SK-N-SH treated with all-trans-retinoic acid at 6 μM for 48 hours (cell line): Measurements from ENCODE around the gene PER1.

Source experiments
- ATAC-seq: fragments of 200-7000 bp; cut with Tn5 transposase; 3 replicates; pipeline ENCODE4 v1.9.1; 2020; ENCODE audit warnings: mild to moderate bottlenecking, moderate library complexity
- ARNTL ChIP-seq: fragments of 450-650 bp; formaldehyde crosslinking; IDR thresholded peaks from 2 replicates; pipeline ENCODE4 v1.5.0; 2020; ENCODE audit warnings: low read depth, mild to moderate bottlenecking, moderate library complexity, borderline replicate concordance
- BACH2 ChIP-seq: fragments of 250-450 bp; sonication (Bioruptor Pico); IDR thresholded peaks from 2 replicates; pipeline ENCODE4 v1.9.0; 2021; ENCODE audit warnings: mild to moderate bottlenecking, borderline replicate concordance
- CREB5 ChIP-seq: fragments of 250-450 bp; sonication (Bioruptor Pico); IDR thresholded peaks from 2 replicates; pipeline ENCODE4 v1.5.1; 2020; ENCODE audit warnings: low read depth, mild to moderate bottlenecking, moderate library complexity
- CSDC2 ChIP-seq: fragments of 250-450 bp; sonication (Bioruptor Pico); IDR thresholded peaks from 2 replicates; pipeline ENCODE4 v1.5.0; 2020; ENCODE audit warnings: mild to moderate bottlenecking, moderate library complexity
- CSRNP3 ChIP-seq: fragments of 250-450 bp; sonication (Bioruptor Pico); IDR thresholded peaks from 2 replicates; pipeline ENCODE4 v1.5.1; 2021; ENCODE audit warnings: mild to moderate bottlenecking, moderate library complexity
- GLIS3 ChIP-seq: fragments of 250-450 bp; sonication (Bioruptor Pico); IDR thresholded peaks from 2 replicates; pipeline ENCODE4 v1.5.0; 2020; ENCODE audit warnings: mild to moderate bottlenecking, moderate library complexity
- OSR1 ChIP-seq: fragments of 250-450 bp; sonication (Bioruptor Pico); IDR thresholded peaks from 2 replicates; pipeline ENCODE4 v1.8.0; 2022; ENCODE audit warnings: moderate library complexity, mild to moderate bottlenecking, inconsistent platforms
- PATZ1 ChIP-seq: fragments of 250-450 bp; sonication (Bioruptor Pico); IDR thresholded peaks from 2 replicates; pipeline ENCODE4 v1.8.0; 2020; ENCODE audit warnings: mild to moderate bottlenecking, moderate library complexity, borderline replicate concordance
- POU6F1 ChIP-seq: fragments of 250-450 bp; sonication (Bioruptor Pico); IDR thresholded peaks from 2 replicates; pipeline ENCODE4 v1.8.0; 2021; ENCODE audit warnings: low read depth, mild to moderate bottlenecking, moderate library complexity, borderline replicate concordance
- PPARA ChIP-seq: fragments of 250-450 bp; sonication (Bioruptor Pico); IDR thresholded peaks from 2 replicates; pipeline ENCODE4 v1.5.0; 2020; ENCODE audit warnings: mild to moderate bottlenecking, borderline replicate concordance
- RARB ChIP-seq: fragments of 250-450 bp; sonication (Bioruptor Pico); IDR thresholded peaks from 2 replicates; pipeline ENCODE4 v1.8.0; 2021; ENCODE audit warnings: mild to moderate bottlenecking, moderate library complexity
- SNAI2 ChIP-seq: fragments of 250-450 bp; sonication (Bioruptor Pico); IDR thresholded peaks from 2 replicates; pipeline ENCODE4 v1.5.0; 2020; ENCODE audit warnings: mild to moderate bottlenecking, moderate library complexity
- TOX ChIP-seq: fragments of 250-450 bp; sonication (Bioruptor Pico); IDR thresholded peaks from 2 replicates; pipeline ENCODE4 v1.8.0; 2021; ENCODE audit warnings: mild to moderate bottlenecking, moderate library complexity, borderline replicate concordance
- TSHZ2 ChIP-seq: fragments of 250-450 bp; sonication (Bioruptor Pico); IDR thresholded peaks from 2 replicates; pipeline ENCODE4 v1.5.0; 2020; ENCODE audit warnings: mild to moderate bottlenecking, moderate library complexity
- ZC3H10 ChIP-seq: fragments of 250-450 bp; sonication (Bioruptor Pico); IDR thresholded peaks from 2 replicates; pipeline ENCODE4 v1.5.1; 2021; ENCODE audit warnings: mild to moderate bottlenecking, moderate library complexity
- ZFP3 ChIP-seq: fragments of 250-450 bp; sonication (Bioruptor Pico); IDR thresholded peaks from 2 replicates; pipeline ENCODE4 v1.5.0; 2020; ENCODE audit warnings: mild to moderate bottlenecking, moderate library complexity
- ZFP30 ChIP-seq: fragments of 450-650 bp; formaldehyde crosslinking; IDR thresholded peaks from 2 replicates; pipeline ENCODE4 v1.5.0; 2022; ENCODE audit warnings: mild to moderate bottlenecking, moderate library complexity
- ZNF565 ChIP-seq: fragments of 450-650 bp; formaldehyde crosslinking; conservative IDR thresholded peaks from 2 replicates; pipeline ENCODE4 v1.5.0; 2020; ENCODE audit warnings: low read depth, mild to moderate bottlenecking, moderate library complexity
- ZNF70 ChIP-seq: fragments of 450-650 bp; formaldehyde crosslinking; IDR thresholded peaks from 2 replicates; pipeline ENCODE4 v1.5.0; 2020; ENCODE audit warnings: mild to moderate bottlenecking, moderate library complexity
- ZNF8 ChIP-seq: fragments of 450-650 bp; formaldehyde crosslinking; IDR thresholded peaks from 2 replicates; pipeline ENCODE4 v1.5.0; 2020; ENCODE audit warnings: mild to moderate bottlenecking, moderate library complexity

Gene PER1

GRCh38 chr17:8147805-8148404 lies 4.3 kb downstream of the PER1 start:
- ATAC-seq, result no peak
- no peak for TF ChIP-seq ZFP30
- TF ChIP-seq ZC3H10 (CRISPR knock-in tag), result 0 out of 2 replicates have a peak, but pooled peaks have one; percentile 18

GRCh38 chr17:8147141-8147804 lies 4.9 kb downstream of the PER1 start:
- ATAC-seq, result no peak
- TF ChIP-seq ZC3H10 (CRISPR knock-in tag), result no peak
- no peak for TF ChIP-seq SNAI2

- no peak for ATAC-seq
- no peak for TF ChIP-seq PPARA (CRISPR knock-in tag)
- no peak for TF ChIP-seq GLIS3 (CRISPR knock-in tag)
- TF ChIP-seq BACH2, result no peak
- TF ChIP-seq TSHZ2 (CRISPR knock-in tag), result no peak
These were observed 5.6 kb downstream of the PER1 start for GRCh38 chr17:8146381-8147140.

- no peak for TF ChIP-seq TOX
- no peak for TF ChIP-seq POU6F1
- no peak for TF ChIP-seq PATZ1
- TF ChIP-seq ZNF8 (CRISPR knock-in tag), result no peak
- TF ChIP-seq CSDC2 (CRISPR knock-in tag), result no peak
- no peak for TF ChIP-seq RARB
- no peak for TF ChIP-seq GLIS3 (CRISPR knock-in tag)
- TF ChIP-seq ZFP3 (CRISPR knock-in tag), result no peak
- no peak for TF ChIP-seq SNAI2
- no peak for TF ChIP-seq ARNTL (CRISPR knock-in tag)
- TF ChIP-seq OSR1 (CRISPR knock-in tag), result no peak
- TF ChIP-seq TSHZ2 (CRISPR knock-in tag), result no peak
- no peak for TF ChIP-seq CREB5
- no peak for TF ChIP-seq CSRNP3 (CRISPR knock-in tag)
- no peak for TF ChIP-seq ZNF565 (CRISPR knock-in tag)
- TF ChIP-seq ZC3H10 (CRISPR knock-in tag), result no peak
- TF ChIP-seq ZNF70 (CRISPR knock-in tag), result no peak
- no peak for TF ChIP-seq BACH2
- no peak for TF ChIP-seq PPARA (CRISPR knock-in tag)
These were observed 6.4 kb downstream of the PER1 start for GRCh38 chr17:8145811-8146210.

More at GRCh38 chr17:8145811-8146210, 6.4 kb downstream of the PER1 start:
- no peak for ATAC-seq
